ENCODE results near the gene ETF1.

ETF1 gene

GRCh38 chr5:138560971-138561370 is 17.9 kb upstream of the ETF1 start:
- DNase-seq = no peak

- no peak for DNase-seq
Measured at GRCh38 chr5:138559937-138560336, 16.9 kb upstream of the ETF1 start.

- DNase-seq = no peak
Measured at GRCh38 chr5:138557677-138558076, 14.6 kb upstream of the ETF1 start.

GRCh38 chr5:138554143-138554542 is 11.1 kb upstream of the ETF1 start:
- DNase-seq = no peak

- DNase-seq = no peak
Measured at GRCh38 chr5:138553437-138554095, 10.5 kb upstream of the ETF1 start.

GRCh38 chr5:138552657-138553056 is 9.6 kb upstream of the ETF1 start:
- no peak for DNase-seq

GRCh38 chr5:138549414-138549813 is 6.4 kb upstream of the ETF1 start:
- no peak for DNase-seq

GRCh38 chr5:138545919-138546562 is 3.0 kb upstream of the ETF1 start:
- DNase-seq = no peak

- no peak for DNase-seq
Measured at GRCh38 chr5:138544181-138545134, 1.4 kb upstream of the ETF1 start.

- DNase-seq = no peak
Measured at GRCh38 chr5:138543730-138544104, 681 bp upstream of the ETF1 start.

- DNase-seq = no peak
Measured at GRCh38 chr5:138542180-138542955, 668 bp downstream of the ETF1 start.

- DNase-seq = no peak
Measured at GRCh38 chr5:138541511-138542179, 1.4 kb downstream of the ETF1 start.

- DNase-seq = no peak
Measured at GRCh38 chr5:138539791-138540190, 3.2 kb downstream of the ETF1 start.

GRCh38 chr5:138538943-138539627 is 4.0 kb downstream of the ETF1 start:
- no peak for DNase-seq

- no peak for DNase-seq
Measured at GRCh38 chr5:138536665-138537315, 6.2 kb downstream of the ETF1 start.

- no peak for DNase-seq
Measured at GRCh38 chr5:138536215-138536614, 6.8 kb downstream of the ETF1 start.

GRCh38 chr5:138533973-138534941 is 8.8 kb downstream of the ETF1 start:
- DNase-seq = no peak

- DNase-seq = no peak
Measured at GRCh38 chr5:138529812-138530211, 13.2 kb downstream of the ETF1 start.

GRCh38 chr5:138528744-138529469 is 14.1 kb downstream of the ETF1 start:
- DNase-seq = no peak
